ENCODE measurements around the gene CD84.

DNA sequence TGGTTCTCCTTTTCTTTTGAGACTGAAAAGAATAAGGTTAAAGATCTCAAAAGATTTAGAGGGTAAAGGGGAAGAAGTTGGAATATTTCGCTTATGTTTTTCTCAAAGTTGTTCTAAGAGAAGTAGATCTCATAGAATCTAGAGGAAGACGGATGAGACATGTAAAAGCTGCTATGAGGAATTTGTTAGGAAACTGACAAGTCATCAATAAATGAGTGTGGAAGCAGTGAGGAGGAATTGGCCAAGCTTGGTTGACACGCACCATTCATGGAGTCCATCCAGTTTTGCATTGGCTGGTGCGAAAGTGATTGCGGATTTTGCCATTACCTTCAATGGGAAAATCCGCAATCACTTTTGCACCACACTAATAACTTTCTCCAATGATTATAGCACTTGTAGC lies 76.2 kb downstream of the CD84 start:
- no peak for TF ChIP-seq POLR2A (IDR thresholded peaks at IDR 0.05)
- TF ChIP-seq CTCF (IDR thresholded peaks at IDR 0.05), result no peak
